Testis (tissue), 3 donors: ENCODE data around the gene PRKG1. TPM values are rescaled to one million over a fixed set of nuclear protein-coding genes. Genes with fewer than 3 reads are reported as not detected.

ENCODE experiments used
- DNase-seq: peaks from one replicate; pipeline ENCODE4 v3.0.0-alpha.2; 2019
- H3K27ac ChIP-seq, 2 donors: fragments of 200-600 bp; sonication (generic); one replicate each; pipeline ENCODE4 v1.5.1; 2019
- H3K27me3 ChIP-seq: fragments of 200-600 bp; sonication (generic); one replicate; pipeline ENCODE4 v1.5.1; 2019
- H3K36me3 ChIP-seq: fragments of 200-600 bp; sonication (generic); one replicate; pipeline ENCODE4 v1.5.1; 2017; ENCODE audit warnings: low read depth; ENCODE audit errors: missing control alignments
- H3K4me1 ChIP-seq: fragments of 200-600 bp; sonication (generic); one replicate; pipeline ENCODE4 v1.5.1; 2019
- H3K4me3 ChIP-seq, 2 donors: fragments of 200-600 bp; sonication (generic); one replicate each; pipeline ENCODE4 v1.5.1; 2017 to 2019
- H3K9me3 ChIP-seq: fragments of 200-600 bp; sonication (generic); one replicate; pipeline ENCODE4 v1.5.1; 2017
- CTCF ChIP-seq, 3 experiments: fragments of 450-650 bp in 2 of 3; fragments of 200-600 bp in 1 of 3; sonication (generic) in 1 of 3; IDR thresholded peaks; one replicate each; pipeline ENCODE4 v1.5.1; 2016 to 2019; ENCODE audit warnings: antibody characterized with exemption in 3 of 3, mild to moderate bottlenecking in 2 of 3, moderate library complexity in 1 of 3
- POLR2A ChIP-seq: fragments of 450-650 bp; IDR thresholded peaks from one replicate; pipeline ENCODE4 v1.6.1; 2017; ENCODE audit warnings: antibody characterized with exemption, mild to moderate bottlenecking, moderate library complexity
- WGBS, 2 donors: methylation state at CpG; one replicate each; pipeline ENCODE4 v1.1.5; 2018; 5-methylcytosine and 5-hydroxymethylcytosine counted together
- intact Hi-C: fragments of 100-400 bp; cut with DNase I; formaldehyde crosslinking; loops from one replicate; pipeline ENCODE4 v1.15.1; 2023; ENCODE audit warnings: low total_unique reads
- polyA plus RNA-seq: library from polyadenylated mRNA; stranded (reverse); fragments of 350-450 nt; fragmentation: Illumina TruSeq; extraction: RNeasy Lipid Tissue Mini Kit (QIAGEN cat#74804); gene quantifications from one replicate; pipeline ENCODE4 v1.2.3, GENCODE V29; 2014; ENCODE audit warnings: low read depth, low replicate concordance; ENCODE audit not compliant: insufficient read depth
- total RNA-seq, 2 donors: library from RNA; depleted of rRNA; stranded (reverse); fragments of >200 nt; gene quantifications; one replicate each; pipeline ENCODE4 v1.2.3, GENCODE V29; 2016

PRKG1 gene
- total and polyA plus RNA-seq, 3 donors from 2014 or later = 6.3 to 15.3 (median 12.5) TPM

DNA sequence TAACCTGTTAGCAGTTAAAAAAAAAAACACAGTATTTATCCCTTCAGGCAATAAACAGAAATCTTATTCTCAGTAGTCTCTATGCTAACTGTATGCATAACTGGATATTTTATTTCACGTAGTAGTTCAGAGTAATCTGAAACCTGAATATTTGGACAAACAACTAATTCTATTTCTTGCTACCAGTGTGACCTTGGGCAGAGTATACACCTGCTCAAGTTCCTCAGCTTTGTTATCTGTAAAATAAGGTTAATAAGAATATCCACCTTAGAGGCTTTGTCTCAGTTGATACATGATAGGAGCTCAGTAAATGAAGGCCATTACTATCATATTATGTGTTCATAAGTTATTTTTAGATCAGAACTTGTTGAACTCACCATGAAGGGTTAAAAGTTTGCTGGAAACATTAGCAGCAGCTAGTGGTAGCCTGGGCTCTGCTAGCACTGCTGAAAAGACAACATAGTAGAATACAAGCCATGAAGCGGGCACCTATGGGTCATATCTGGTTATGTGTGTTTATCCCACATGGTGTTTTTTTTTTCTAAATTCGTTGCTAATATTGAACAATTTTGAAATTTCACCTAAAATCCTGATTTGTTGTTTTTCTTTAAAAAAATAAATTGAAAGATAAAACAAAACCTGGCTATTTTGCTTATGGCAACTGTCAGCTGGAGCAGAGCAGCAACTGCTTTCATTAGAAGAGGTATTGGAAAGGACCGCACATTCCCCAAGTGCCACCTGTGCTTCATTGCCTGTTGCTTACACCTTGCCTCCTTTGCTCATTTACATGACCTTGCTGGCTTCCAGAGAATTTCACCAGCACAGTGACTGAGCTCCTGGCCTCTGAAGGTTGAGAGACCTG, 303.0 kb downstream of the PRKG1 start:
- no peak for TF ChIP-seq POLR2A
- no peak for TF ChIP-seq CTCF (IDR thresholded peaks at IDR 0.05)
- H3K27me3 ChIP-seq = no peaks in the 10 kb centered on the region
- no peaks in the 10 kb centered on the region for H3K9me3 ChIP-seq
- no peaks in the 10 kb centered on the region for H3K4me1 ChIP-seq
- WGBS, 2 donors = 77 to 85% methylated on average over 4 of the region's 4 CpGs
- H3K4me3 ChIP-seq = no peak overlapping the region
- no peak for DNase-seq
- intact Hi-C loops = no loop called here
- no peak overlapping the region for H3K27ac ChIP-seq
- no peaks in the 10 kb centered on the region for H3K36me3 ChIP-seq

DNA sequence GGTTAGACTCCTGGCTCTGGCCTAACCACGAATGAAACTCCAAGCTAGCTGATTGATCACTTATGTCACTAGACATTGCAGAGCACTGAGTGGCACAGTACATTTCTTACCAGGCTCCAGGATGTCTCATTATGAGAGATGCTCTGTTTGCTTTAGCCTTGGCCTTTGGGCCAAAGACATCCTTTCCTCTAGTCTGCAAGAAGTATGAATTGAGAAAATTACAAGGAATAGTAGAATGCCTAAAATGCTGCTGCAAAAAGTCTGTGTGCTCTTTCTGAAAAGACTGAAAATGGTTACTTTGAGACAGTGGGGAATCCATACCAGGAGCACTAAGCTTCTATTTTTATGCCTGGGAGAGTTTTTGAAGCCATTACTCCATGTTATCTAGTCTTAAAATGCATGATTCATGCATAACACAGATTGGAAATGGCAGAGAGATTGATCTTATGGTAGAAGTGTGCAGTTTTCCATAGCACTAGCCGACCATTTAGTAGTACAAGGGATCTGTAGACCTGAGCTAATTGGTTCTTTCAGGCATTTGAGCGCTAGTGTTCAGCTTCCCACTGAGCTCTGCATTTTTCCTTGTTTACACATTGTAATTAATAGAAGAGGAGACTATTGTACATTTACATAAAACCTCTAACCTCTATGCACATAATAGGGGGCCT, 303.8 kb downstream of the PRKG1 start:
- no peaks in the 10 kb centered on the region for H3K9me3 ChIP-seq
- TF ChIP-seq POLR2A (no peak), CTCF (IDR thresholded peaks at IDR 0.05) (no peak)
- no peaks in the 10 kb centered on the region for H3K27me3 ChIP-seq
- no peaks in the 10 kb centered on the region for H3K36me3 ChIP-seq
- DNase-seq = no peak
- WGBS, 2 donors = 86 to 91% methylated on average over 3 of the region's 3 CpGs
- H3K4me1 ChIP-seq = no peaks in the 10 kb centered on the region
- no peak overlapping the region for H3K27ac ChIP-seq
- intact Hi-C loops = no loop called here
- no peak overlapping the region for H3K4me3 ChIP-seq

DNA sequence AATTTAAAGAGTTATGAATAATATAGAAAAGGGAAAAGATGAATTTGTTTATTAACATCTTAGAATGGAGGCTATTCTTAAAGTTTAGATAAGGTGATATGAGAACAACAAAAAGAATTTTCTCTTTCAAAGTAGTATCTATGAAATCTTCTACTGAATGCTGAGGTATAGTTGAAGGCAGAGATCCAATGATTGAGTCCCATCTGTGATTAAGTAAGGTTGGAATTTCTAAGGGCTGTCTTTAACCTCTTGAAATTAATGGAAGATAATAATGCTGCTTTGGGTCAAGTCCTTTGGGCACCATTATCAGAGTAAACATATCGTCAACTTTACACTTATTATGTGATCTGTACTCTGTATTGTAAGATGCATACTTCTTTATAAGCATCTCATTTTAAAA, 307.9 kb downstream of the PRKG1 start:
- WGBS, 2 donors = 88 to 91% methylated on average over 1 of the region's 1 CpG

GRCh38 chr10:51384971-51385370, 310.7 kb downstream of the PRKG1 start:
- Histone ChIP-seq H3K9me3 (no peaks in the 10 kb centered on the region), H3K4me3 (no peak overlapping the region), H3K27ac (no peak overlapping the region), H3K36me3 (no peaks in the 10 kb centered on the region), H3K4me1 (no peaks in the 10 kb centered on the region), H3K27me3 (no peaks in the 10 kb centered on the region)
- intact Hi-C loops = no loop called here
- 83 to 91% methylated on average over 3 of the region's 3 CpGs for WGBS, 2 donors
- no peak for TF ChIP-seq CTCF (IDR thresholded peaks at IDR 0.05)
- TF ChIP-seq POLR2A = no peak
- DNase-seq = no peak

More for the DNA sequence above, 307.9 kb downstream of the PRKG1 start:
- no peaks in the 10 kb centered on the region for H3K36me3 ChIP-seq
- no peak overlapping the region for H3K4me3 ChIP-seq
- no peaks in the 10 kb centered on the region for H3K4me1 ChIP-seq
- TF ChIP-seq CTCF (IDR thresholded peaks at IDR 0.05) = no peak
- TF ChIP-seq POLR2A = no peak
- H3K27ac ChIP-seq = no peak overlapping the region
- no peaks in the 10 kb centered on the region for H3K9me3 ChIP-seq
- intact Hi-C loops = no loop called here
- no peak for DNase-seq
- H3K27me3 ChIP-seq = no peaks in the 10 kb centered on the region
